Testis (tissue), 3 donors: ENCODE measurements around the gene SCAF11. TPM values are rescaled to one million over a fixed set of nuclear protein-coding genes. Genes with fewer than 3 reads are reported as not detected.

Experiments
- DNase-seq: peaks from one replicate; pipeline ENCODE4 v3.0.0-alpha.2; 2019
- H3K27ac ChIP-seq, 2 donors: fragments of 200-600 bp; sonication (generic); one replicate each; pipeline ENCODE4 v1.5.1; 2019
- H3K27me3 ChIP-seq: fragments of 200-600 bp; sonication (generic); one replicate; pipeline ENCODE4 v1.5.1; 2019
- H3K36me3 ChIP-seq: fragments of 200-600 bp; sonication (generic); one replicate; pipeline ENCODE4 v1.5.1; 2017; ENCODE audit warnings: low read depth; ENCODE audit errors: missing control alignments
- H3K4me1 ChIP-seq: fragments of 200-600 bp; sonication (generic); one replicate; pipeline ENCODE4 v1.5.1; 2019
- H3K4me3 ChIP-seq, 2 donors: fragments of 200-600 bp; sonication (generic); one replicate each; pipeline ENCODE4 v1.5.1; 2017 to 2019
- H3K9me3 ChIP-seq: fragments of 200-600 bp; sonication (generic); one replicate; pipeline ENCODE4 v1.5.1; 2017
- CTCF ChIP-seq, 3 experiments: fragments of 450-650 bp in 2 of 3; fragments of 200-600 bp in 1 of 3; sonication (generic) in 1 of 3; IDR thresholded peaks; one replicate each; pipeline ENCODE4 v1.5.1; 2016 to 2019; ENCODE audit warnings: antibody characterized with exemption in 3 of 3, mild to moderate bottlenecking in 2 of 3, moderate library complexity in 1 of 3
- POLR2A ChIP-seq: fragments of 450-650 bp; IDR thresholded peaks from one replicate; pipeline ENCODE4 v1.6.1; 2017; ENCODE audit warnings: antibody characterized with exemption, mild to moderate bottlenecking, moderate library complexity
- WGBS, 2 donors: methylation state at CpG; one replicate each; pipeline ENCODE4 v1.1.5; 2018; 5-methylcytosine and 5-hydroxymethylcytosine counted together
- intact Hi-C: fragments of 100-400 bp; cut with DNase I; formaldehyde crosslinking; loops from one replicate; pipeline ENCODE4 v1.15.1; 2023; ENCODE audit warnings: low total_unique reads
- polyA plus RNA-seq: library from polyadenylated mRNA; stranded (reverse); fragments of 350-450 nt; fragmentation: Illumina TruSeq; extraction: RNeasy Lipid Tissue Mini Kit (QIAGEN cat#74804); gene quantifications from one replicate; pipeline ENCODE4 v1.2.3, GENCODE V29; 2014; ENCODE audit warnings: low read depth, low replicate concordance; ENCODE audit not compliant: insufficient read depth
- total RNA-seq, 2 donors: library from RNA; depleted of rRNA; stranded (reverse); fragments of >200 nt; gene quantifications; one replicate each; pipeline ENCODE4 v1.2.3, GENCODE V29; 2016

Gene SCAF11
- total and polyA plus RNA-seq, 3 donors from 2014 or later: 49.1 to 168 (median 168) TPM

- 92 to 98% methylated on average over 2 of the region's 2 CpGs for WGBS, 2 donors
- Histone ChIP-seq H3K4me3 (no peak overlapping the region), H3K9me3 (no peaks in the 10 kb centered on the region), H3K27me3 (no peaks in the 10 kb centered on the region), H3K27ac (no peak overlapping the region), H3K4me1 (no peaks in the 10 kb centered on the region), H3K36me3 (no peaks in the 10 kb centered on the region)
- TF ChIP-seq POLR2A (no peak), CTCF (IDR thresholded peaks at IDR 0.05) (no peak)
- intact Hi-C loops: no loop called here
- no peak for DNase-seq
These were observed 50.6 kb downstream of the SCAF11 start for GRCh38 chr12:45939759-45940158.

- TF ChIP-seq POLR2A (no peak), CTCF (IDR thresholded peaks at IDR 0.05) (no peak)
- no peak for DNase-seq
- intact Hi-C loops: no loop called here
- Histone ChIP-seq H3K4me3 (no peak overlapping the region), H3K9me3 (no peaks in the 10 kb centered on the region), H3K36me3 (no peaks in the 10 kb centered on the region), H3K4me1 (peaks cover 4% of the 10 kb centered on the region), H3K27ac (no peak overlapping the region), H3K27me3 (no peaks in the 10 kb centered on the region)
- WGBS, 2 donors: 81 to 84% methylated on average over 2 of the region's 2 CpGs
These were observed 51.8 kb downstream of the SCAF11 start for GRCh38 chr12:45938566-45938965.

- DNase-seq: no peak
- Histone ChIP-seq H3K27ac (no peak overlapping the region), H3K9me3 (no peaks in the 10 kb centered on the region), H3K27me3 (no peaks in the 10 kb centered on the region), H3K4me1 (peaks cover 5% of the 10 kb centered on the region), H3K36me3 (no peaks in the 10 kb centered on the region), H3K4me3 (no peak overlapping the region)
- 49 to 50% methylated on average over 1 of the region's 1 CpG for WGBS, 2 donors
- TF ChIP-seq CTCF (IDR thresholded peaks at IDR 0.05): no peak
- TF ChIP-seq POLR2A: no peak
- intact Hi-C loops: no loop called here
These were observed 55.4 kb downstream of the SCAF11 start for GRCh38 chr12:45934956-45935355.

GRCh38 chr12:45933504-45933903, 56.9 kb downstream of the SCAF11 start:
- peaks cover 5% of the 10 kb centered on the region for H3K4me1 ChIP-seq
- TF ChIP-seq POLR2A: no peak
- TF ChIP-seq CTCF (IDR thresholded peaks at IDR 0.05): no peak
- 27 to 33% methylated on average over 2 of the region's 2 CpGs for WGBS, 2 donors
- intact Hi-C loops: no loop called here
- no peak for DNase-seq
- H3K9me3 ChIP-seq: no peaks in the 10 kb centered on the region
- peaks cover 1% of the 10 kb centered on the region for H3K36me3 ChIP-seq
- H3K27ac ChIP-seq: no peak overlapping the region
- H3K27me3 ChIP-seq: no peaks in the 10 kb centered on the region
- no peak overlapping the region for H3K4me3 ChIP-seq

- 90 to 95% methylated on average over 3 of the region's 3 CpGs for WGBS, 2 donors
- TF ChIP-seq CTCF (IDR thresholded peaks at IDR 0.05): no peak
- no peak for TF ChIP-seq POLR2A
- no peaks in the 10 kb centered on the region for H3K9me3 ChIP-seq
- no peaks in the 10 kb centered on the region for H3K27me3 ChIP-seq
- intact Hi-C loops: no loop called here
- peaks cover 5% of the 10 kb centered on the region for H3K36me3 ChIP-seq
- no peak overlapping the region for H3K27ac ChIP-seq
- H3K4me1 ChIP-seq: peaks cover 5% of the 10 kb centered on the region
- H3K4me3 ChIP-seq: no peak overlapping the region
- no peak for DNase-seq
These were observed 60.0 kb downstream of the SCAF11 start for GRCh38 chr12:45930369-45930768.
